ENCODE measurements around the gene TLR3. TPM values are rescaled to one million over a fixed set of nuclear protein-coding genes. Genes with fewer than 3 reads are reported as not detected.
"Not testable (repeated sequence)": the region's sequence is repeated elsewhere in the genome, so short reads cannot be mapped to it uniquely, and the experiment has no call there.

Gene TLR3
- total RNA-seq, 4 donors from 2014 or later: 4.3 to 8.4 (median 6.8) TPM

DNA sequence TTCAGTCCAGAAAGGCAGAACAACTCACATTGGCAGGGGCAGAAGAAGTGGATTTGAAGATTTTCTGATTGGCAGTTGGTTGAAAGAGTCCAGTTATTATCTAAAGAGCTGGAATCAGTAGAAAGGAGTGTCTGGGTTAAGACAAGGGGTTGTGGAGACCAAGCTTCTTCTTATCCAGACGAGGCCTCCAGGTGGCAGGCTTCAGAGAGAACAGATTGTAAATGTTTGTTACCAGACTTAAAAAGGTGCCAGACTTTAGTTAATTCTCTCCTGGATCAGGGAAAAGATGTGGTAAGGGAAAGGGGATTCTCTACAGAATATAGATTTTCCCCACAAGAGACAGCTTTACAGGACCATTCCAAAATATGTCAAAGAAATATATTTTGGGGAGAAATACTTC lies 36.7 kb upstream of the TLR3 start:
- H3K36me3 ChIP-seq: no peaks in the 10 kb centered on the region
- peaks cover 0 to 4% (median 0%) of the 10 kb centered on the region in 3 donors for H3K9me3 ChIP-seq
- peak overlapping the region; percentile 86 to 98 (median 92) for H3K27ac ChIP-seq
- no peaks in the 10 kb centered on the region for H3K27me3 ChIP-seq
- no peak overlapping the region for H3K4me3 ChIP-seq
- ATAC-seq: no peak
- H3K4me1 ChIP-seq: peaks cover 16 to 57% (median 24%) of the 10 kb centered on the region in 3 donors
- WGBS, 2 donors (ENCODE audit: low coverage in 1 of 2): 17 to 25% methylated on average over 1 of the region's 1 CpG
- TF ChIP-seq, protein P1, sequence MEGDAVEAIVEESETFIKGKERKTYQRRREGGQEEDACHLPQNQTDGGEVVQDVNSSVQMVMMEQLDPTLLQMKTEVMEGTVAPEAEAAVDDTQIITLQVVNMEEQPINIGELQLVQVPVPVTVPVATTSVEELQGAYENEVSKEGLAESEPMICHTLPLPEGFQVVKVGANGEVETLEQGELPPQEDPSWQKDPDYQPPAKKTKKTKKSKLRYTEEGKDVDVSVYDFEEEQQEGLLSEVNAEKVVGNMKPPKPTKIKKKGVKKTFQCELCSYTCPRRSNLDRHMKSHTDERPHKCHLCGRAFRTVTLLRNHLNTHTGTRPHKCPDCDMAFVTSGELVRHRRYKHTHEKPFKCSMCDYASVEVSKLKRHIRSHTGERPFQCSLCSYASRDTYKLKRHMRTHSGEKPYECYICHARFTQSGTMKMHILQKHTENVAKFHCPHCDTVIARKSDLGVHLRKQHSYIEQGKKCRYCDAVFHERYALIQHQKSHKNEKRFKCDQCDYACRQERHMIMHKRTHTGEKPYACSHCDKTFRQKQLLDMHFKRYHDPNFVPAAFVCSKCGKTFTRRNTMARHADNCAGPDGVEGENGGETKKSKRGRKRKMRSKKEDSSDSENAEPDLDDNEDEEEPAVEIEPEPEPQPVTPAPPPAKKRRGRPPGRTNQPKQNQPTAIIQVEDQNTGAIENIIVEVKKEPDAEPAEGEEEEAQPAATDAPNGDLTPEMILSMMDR (IDR thresholded peaks at IDR 0.05): peak in 2 of 4 experiments; percentile 9 to 42
- no peak for TF ChIP-seq EP300 (IDR thresholded peaks at IDR 0.05)
- no peak for TF ChIP-seq POLR2A (IDR thresholded peaks at IDR 0.05)
- TF ChIP-seq POLR2AphosphoS5 (IDR thresholded peaks at IDR 0.05): no peak

DNA sequence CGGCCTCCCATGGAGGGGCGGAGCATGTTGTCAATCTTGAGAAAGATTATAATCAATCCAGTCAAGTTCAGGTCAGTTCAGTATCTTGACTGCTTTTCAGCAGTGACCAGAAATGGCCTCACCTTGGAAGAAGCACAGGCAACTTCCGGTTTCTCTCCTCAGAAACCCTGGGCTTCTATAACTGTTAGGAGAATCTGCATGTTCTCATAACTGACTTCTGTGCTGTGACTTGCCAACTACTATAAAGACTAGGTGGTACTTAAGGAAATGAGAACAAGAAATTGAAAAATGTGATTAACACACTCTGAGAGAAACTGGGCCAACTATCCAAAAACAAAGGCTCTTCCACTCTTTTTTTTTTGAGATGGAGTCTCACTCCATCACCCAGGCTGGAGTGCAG lies 35.9 kb upstream of the TLR3 start:
- Histone ChIP-seq H3K27me3 (no peaks in the 10 kb centered on the region), H3K9me3 (peaks cover 0 to 4% (median 0%) of the 10 kb centered on the region in 3 donors), H3K27ac (peak overlapping the region in 3 of 4 donors; percentile 86 to 96 (median 88)), H3K4me3 (no peak overlapping the region), H3K36me3 (no peaks in the 10 kb centered on the region), H3K4me1 (peaks cover 16 to 59% (median 24%) of the 10 kb centered on the region in 3 donors)
- no peak for TF ChIP-seq EP300 (IDR thresholded peaks at IDR 0.05)
- TF ChIP-seq, protein P1 (IDR thresholded peaks at IDR 0.05): no peak
- no peak for TF ChIP-seq POLR2A (IDR thresholded peaks at IDR 0.05)
- TF ChIP-seq POLR2AphosphoS5 (IDR thresholded peaks at IDR 0.05): no peak
- whole genome bisulfite sequencing, 2 donors (ENCODE audit: low coverage in 1 of 2): 68% methylated on average over 3 of the region's 3 CpGs; no CpG with 5 or more reads in 1 of the 2 donors
- ATAC-seq: no peak

DNA sequence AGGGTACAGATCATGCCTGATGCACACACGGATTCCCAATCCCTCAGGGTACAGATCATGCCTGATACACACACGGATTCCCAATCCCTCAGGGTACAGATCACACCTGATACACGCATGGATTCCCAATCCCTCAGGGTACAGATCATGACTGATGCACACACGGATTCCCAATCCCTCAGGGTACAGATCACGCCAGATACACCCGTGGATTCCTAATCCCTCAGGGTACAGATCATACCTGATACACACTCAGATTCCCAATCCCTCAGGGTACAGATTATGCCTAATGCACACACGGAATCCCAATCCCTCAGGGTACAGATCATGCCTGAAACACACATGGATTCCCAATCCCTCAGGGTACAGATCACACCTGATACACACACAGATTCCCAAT lies 34.3 kb upstream of the TLR3 start:
- H3K36me3 ChIP-seq, H3K27me3 ChIP-seq, H3K4me3 ChIP-seq, ATAC-seq, H3K9me3 ChIP-seq, H3K27ac ChIP-seq: not testable (repeated sequence)
- H3K4me1 ChIP-seq: peaks cover 18 to 58% (median 23%) of the 10 kb centered on the region in 3 donors
- 80 to 100% methylated on average over 1 to 6 of the region's 7 CpGs for WGBS, 2 donors (ENCODE audit: low coverage in 1 of 2)

DNA sequence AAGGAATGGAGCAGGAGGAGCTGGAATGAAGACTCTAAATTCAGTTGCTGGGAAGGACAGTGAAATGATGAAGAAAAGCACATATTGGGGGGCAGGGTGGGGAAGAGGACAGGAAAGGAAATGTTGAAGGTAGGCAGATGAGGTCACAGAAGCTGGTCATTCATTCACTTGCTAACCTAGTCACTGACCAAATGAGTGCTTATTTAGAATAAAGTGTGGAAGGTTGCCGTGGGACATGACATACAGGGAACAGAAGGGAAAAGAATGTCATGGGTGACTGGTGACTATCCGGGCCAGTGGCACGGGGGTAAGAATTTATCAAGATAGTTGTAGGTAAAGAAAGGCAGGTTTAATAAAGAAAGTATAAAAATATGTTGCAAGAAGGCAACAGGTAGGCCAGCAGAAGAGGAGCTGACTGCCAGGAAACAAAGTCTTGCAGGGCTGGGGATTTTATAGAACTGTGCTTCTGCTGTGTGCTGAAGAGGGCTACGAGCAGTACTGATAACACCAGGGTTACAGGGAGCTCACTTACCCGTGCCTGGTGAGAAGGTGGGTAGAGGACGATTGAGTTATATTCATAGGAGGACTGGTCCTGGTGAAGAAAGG lies 31.9 kb upstream of the TLR3 start:
- peak overlapping the region in 1 of 4 donors; percentile 16 for H3K27ac ChIP-seq
- TF ChIP-seq EP300 (IDR thresholded peaks at IDR 0.05) (no peak), POLR2AphosphoS5 (IDR thresholded peaks at IDR 0.05) (no peak), POLR2A (IDR thresholded peaks at IDR 0.05) (no peak)
- TF ChIP-seq, protein P1 (IDR thresholded peaks at IDR 0.05): no peak
- no peak for ATAC-seq
- 86 to 92% methylated on average over 4 to 6 of the region's 6 CpGs for WGBS, 2 donors (ENCODE audit: low coverage in 1 of 2)
- H3K9me3 ChIP-seq: peaks cover 0 to 4% (median 0%) of the 10 kb centered on the region in 3 donors
- peaks cover 4 to 40% (median 5%) of the 10 kb centered on the region in 3 donors for H3K4me1 ChIP-seq
- no peaks in the 10 kb centered on the region for H3K27me3 ChIP-seq
- no peak overlapping the region for H3K4me3 ChIP-seq
- no peaks in the 10 kb centered on the region for H3K36me3 ChIP-seq

DNA sequence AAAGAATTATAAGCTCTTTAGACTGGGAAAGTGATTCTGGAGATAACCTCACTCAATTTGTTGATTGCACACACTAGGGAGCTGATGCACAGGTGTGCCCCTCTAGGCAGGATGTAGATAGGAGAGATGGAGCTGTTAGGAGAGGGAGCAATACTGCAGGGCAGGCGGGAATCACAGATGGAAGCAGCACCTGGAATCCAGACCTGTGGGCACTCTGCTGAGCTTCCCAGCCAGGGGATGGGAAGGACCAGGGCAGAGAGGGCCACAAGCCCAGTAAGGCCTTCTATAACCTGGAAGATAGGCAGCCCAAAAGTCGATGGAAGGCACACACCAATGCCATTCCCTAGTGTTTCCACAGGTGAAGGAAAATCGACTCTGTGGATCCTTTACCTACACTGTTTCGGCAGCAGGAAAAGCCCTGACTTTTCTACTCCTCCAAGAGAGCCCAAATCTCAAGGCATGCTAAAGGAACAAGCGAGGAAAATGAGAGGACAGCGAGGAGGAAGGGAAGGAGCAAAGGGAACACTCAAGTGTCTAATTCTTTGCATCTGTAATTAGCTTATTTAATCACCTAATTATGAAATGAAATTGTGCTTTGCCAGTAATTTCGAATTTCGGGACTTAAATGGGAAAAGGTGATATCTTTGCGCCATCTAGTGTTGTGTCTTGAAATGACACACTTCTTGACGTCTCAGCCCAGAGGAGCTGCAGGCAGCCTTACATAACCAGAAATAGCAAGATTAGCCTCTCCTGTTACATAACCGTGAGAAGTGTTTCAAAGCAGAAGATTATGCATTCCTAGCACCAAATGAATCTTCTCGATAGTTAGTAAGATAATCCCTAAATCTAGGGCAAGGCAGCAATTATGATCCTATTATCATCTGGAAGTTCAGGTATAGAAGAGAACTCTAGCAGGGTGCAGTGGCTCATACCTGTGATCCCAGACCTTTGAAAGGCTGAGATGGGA lies 31.0 kb upstream of the TLR3 start:
- Histone ChIP-seq H3K4me1 (peaks cover 2 to 32% (median 4%) of the 10 kb centered on the region in 3 donors), H3K4me3 (no peak overlapping the region), H3K36me3 (no peaks in the 10 kb centered on the region), H3K27ac (peak overlapping the region; percentile 32 to 80 (median 67)), H3K9me3 (peaks cover 0 to 4% (median 0%) of the 10 kb centered on the region in 3 donors), H3K27me3 (no peaks in the 10 kb centered on the region)
- ATAC-seq: peak; percentile 87
- TF ChIP-seq, protein P1 (IDR thresholded peaks at IDR 0.05): peak; percentile 78 to 95 (median 86)
- TF ChIP-seq POLR2A (IDR thresholded peaks at IDR 0.05) (no peak), POLR2AphosphoS5 (IDR thresholded peaks at IDR 0.05) (peak; percentile 15), EP300 (IDR thresholded peaks at IDR 0.05) (no peak)
- 15 to 20% methylated on average over 11 of the region's 12 CpGs for WGBS, 2 donors (ENCODE audit: low coverage in 1 of 2)
